Measurements from ENCODE around the gene TMEM236.
"Not testable (repeated sequence)": the region's sequence is repeated elsewhere in the genome, so short reads cannot be mapped to it uniquely, and the experiment has no call there.

The TMEM236 gene

GRCh38 chr10:17751781-17752445, at the start of gene TMEM236:
Gene TMEM236, plus strand, starts transcription at chr10:17752201. Its CDS starts 95 bp downstream, at chr10:17752296.
- no peak for DNase-seq

- DNase-seq = no peak
Observed at GRCh38 chr10:17703706-17704105, 48.3 kb upstream of the TMEM236 start.

- DNase-seq = no peak
Observed at GRCh38 chr10:17708821-17709220, 43.2 kb upstream of the TMEM236 start.

- DNase-seq = no peak
Observed at GRCh38 chr10:17709492-17709891, 42.5 kb upstream of the TMEM236 start.

GRCh38 chr10:17710181-17710580, 41.8 kb upstream of the TMEM236 start:
- no peak for DNase-seq

GRCh38 chr10:17712053-17712452, 39.9 kb upstream of the TMEM236 start:
- DNase-seq = no peak

GRCh38 chr10:17712717-17713471, 39.1 kb upstream of the TMEM236 start:
- peak; percentile 24 for DNase-seq

GRCh38 chr10:17713758-17714157, 38.2 kb upstream of the TMEM236 start:
- DNase-seq = no peak

GRCh38 chr10:17716161-17716560, 35.8 kb upstream of the TMEM236 start:
- DNase-seq = no peak

GRCh38 chr10:17722317-17723014, 29.5 kb upstream of the TMEM236 start:
- not testable (repeated sequence) for DNase-seq

- no peak for DNase-seq
Observed at GRCh38 chr10:17725703-17726102, 26.3 kb upstream of the TMEM236 start.

GRCh38 chr10:17729630-17730029, 22.4 kb upstream of the TMEM236 start:
- no peak for DNase-seq

GRCh38 chr10:17730667-17731066, 21.3 kb upstream of the TMEM236 start:
- no peak for DNase-seq

- DNase-seq = no peak
Observed at GRCh38 chr10:17731331-17732020, 20.5 kb upstream of the TMEM236 start.

- DNase-seq = no peak
Observed at GRCh38 chr10:17733620-17734019, 18.4 kb upstream of the TMEM236 start.

- no peak for DNase-seq
Observed at GRCh38 chr10:17734432-17735080, 17.4 kb upstream of the TMEM236 start.

- DNase-seq = no peak
Observed at GRCh38 chr10:17735166-17735941, 16.6 kb upstream of the TMEM236 start.

GRCh38 chr10:17736223-17736622, 15.8 kb upstream of the TMEM236 start:
- no peak for DNase-seq

- no peak for DNase-seq
Observed at GRCh38 chr10:17737027-17737965, 14.7 kb upstream of the TMEM236 start.

GRCh38 chr10:17740668-17741067, 11.3 kb upstream of the TMEM236 start:
- DNase-seq = no peak

- DNase-seq = no peak
Observed at GRCh38 chr10:17742918-17743317, 9.1 kb upstream of the TMEM236 start.

All from NCI-H526 treated with DMSO at 0.1 percent for 48 hours (cell line).